ENCODE measurements around the gene ITM2C.

ITM2C gene

GRCh38 chr2:230852113-230852512 lies 12.6 kb upstream of the ITM2C start:
- FAIRE-seq: no peak

- no peak for FAIRE-seq
These were observed 3.0 kb upstream of the ITM2C start for GRCh38 chr2:230861552-230862255.

- FAIRE-seq: no peak
These were observed 2.5 kb upstream of the ITM2C start for GRCh38 chr2:230862292-230862691.

- FAIRE-seq: no peak
These were observed 1.7 kb upstream of the ITM2C start for GRCh38 chr2:230863031-230863430.

GRCh38 chr2:230863442-230864121 lies 1.2 kb upstream of the ITM2C start:
- no peak for FAIRE-seq

GRCh38 chr2:230864122-230864604 lies 579 bp upstream of the ITM2C start:
- FAIRE-seq: no peak

GRCh38 chr2:230865307-230865765 lies 594 bp downstream of the ITM2C start:
- no peak for FAIRE-seq

- FAIRE-seq: no peak
These were observed 1.3 kb downstream of the ITM2C start for GRCh38 chr2:230865766-230866755.

GRCh38 chr2:230866756-230867523 lies 2.2 kb downstream of the ITM2C start:
- no peak for FAIRE-seq

- no peak for FAIRE-seq
These were observed 3.6 kb downstream of the ITM2C start for GRCh38 chr2:230868161-230868946.

- FAIRE-seq: no peak
These were observed 4.5 kb downstream of the ITM2C start for GRCh38 chr2:230868947-230869913.

- no peak for FAIRE-seq
These were observed 5.3 kb downstream of the ITM2C start for GRCh38 chr2:230869914-230870543.

GRCh38 chr2:230870544-230871360 lies 6.0 kb downstream of the ITM2C start:
- FAIRE-seq: no peak

GRCh38 chr2:230871361-230872150 lies 6.8 kb downstream of the ITM2C start:
- FAIRE-seq: no peak

GRCh38 chr2:230872151-230872967 lies 7.6 kb downstream of the ITM2C start:
- FAIRE-seq: no peak

- FAIRE-seq: no peak
These were observed 8.4 kb downstream of the ITM2C start for GRCh38 chr2:230872968-230873660.

All from colon (tissue), 2 donors.